SK-N-SH (cell line): ENCODE measurements around the gene CREBL2. TPM values are rescaled to one million over a fixed set of nuclear protein-coding genes. Genes with fewer than 3 reads are reported as not detected.

ENCODE experiments used
- CTCF ChIA-PET: fragments of 300-600, 350-600 bp; formaldehyde crosslinking; extraction: SDS; loops from one replicate; lab custom pipeline; 2021; lab: Yijun Ruan, JAX
- POLR2A ChIA-PET: fragments of 350-600 bp; sonication (Branson Sonifier 250); formaldehyde crosslinking; extraction: SDS; loops from one replicate; lab custom pipeline; 2020; ENCODE audit warnings: antibody characterized with exemption, inconsistent platforms; lab: Yijun Ruan, JAX
- DNase-seq: peaks from one replicate; pipeline ENCODE4 v3.0.0; 2012
- H2AFZ ChIP-seq: fragments of 200-600 bp; sonication (generic); 2 replicates; pipeline ENCODE4 v1.8.1; 2016; ENCODE audit warnings: antibody characterized with exemption, mild to moderate bottlenecking, low read depth
- H3F3A ChIP-seq: fragments of 200-600 bp; sonication (generic); replicated peaks from 2 replicates; pipeline ENCODE3; 2016; ENCODE audit warnings: antibody characterized with exemption, mild to moderate bottlenecking; ENCODE audit not compliant: insufficient read depth
- H3K27ac ChIP-seq, 2 experiments: fragments of 200-500 bp in 1 of 2; fragments of 200-600 bp in 1 of 2; sonication (Bioruptor generic) in 1 of 2; sonication (generic), shearing (Covaris generic) in 1 of 2; 2 replicates each; pipeline versions ENCODE4 v1.5.1 to v1.6.1; 2014 to 2016; ENCODE audit warnings: low read depth in 2 of 2, inconsistent platforms in 1 of 2, low read length in 1 of 2, mild to moderate bottlenecking in 1 of 2, mixed read lengths in 1 of 2
- H3K27me3 ChIP-seq: fragments of 200-600 bp; sonication (generic), shearing (Covaris generic); 2 replicates; pipeline ENCODE4 v1.6.1; 2016; ENCODE audit warnings: mixed run types; ENCODE audit not compliant: insufficient read depth
- H3K36me3 ChIP-seq, 2 experiments: fragments of 200-500 bp in 1 of 2; fragments of 200-600 bp in 1 of 2; sonication (Bioruptor generic) in 1 of 2; sonication (generic) in 1 of 2; replicated peaks in 1 of 2; 2 replicates each; pipeline versions ENCODE3 to v1.5.1; 2014 to 2016; ENCODE audit warnings: low read length in 1 of 2, mild to moderate bottlenecking in 1 of 2; ENCODE audit not compliant: insufficient read depth in 2 of 2, control insufficient read depth in 1 of 2
- H3K4me1 ChIP-seq, 2 experiments: fragments of 200-500 bp in 1 of 2; fragments of 200-600 bp in 1 of 2; sonication (Bioruptor generic) in 1 of 2; sonication (generic), shearing (Covaris generic) in 1 of 2; 2 replicates each; pipeline versions ENCODE4 v1.5.1 to v1.6.1; 2014 to 2016; ENCODE audit warnings: low read depth in 1 of 2, low read length in 1 of 2, mixed run types in 1 of 2; ENCODE audit not compliant: insufficient read depth in 2 of 2, control insufficient read depth in 1 of 2
- H3K4me2 ChIP-seq: fragments of 200-600 bp; sonication (generic), shearing (Covaris generic); 2 replicates; pipeline ENCODE4 v1.6.1; 2017; ENCODE audit warnings: mixed run types
- H3K4me3 ChIP-seq, 2 experiments: fragments of 200-500 bp in 1 of 2; fragments of 200-600 bp in 1 of 2; sonication (Bioruptor generic) in 1 of 2; sonication (generic), shearing (Covaris generic) in 1 of 2; 2 replicates each; pipeline versions ENCODE4 v1.5.1 to v1.8.1; 2014 to 2016; ENCODE audit warnings: low read depth in 2 of 2, inconsistent platforms in 1 of 2, low read length in 1 of 2, mild to moderate bottlenecking in 1 of 2, mixed read lengths in 1 of 2, moderate library complexity in 1 of 2
- H3K79me2 ChIP-seq: fragments of 200-600 bp; sonication (generic); 2 replicates; pipeline ENCODE4 v1.8.1; 2017; ENCODE audit warnings: mild to moderate bottlenecking; ENCODE audit not compliant: insufficient read depth
- H3K9ac ChIP-seq: fragments of 200-600 bp; sonication (generic); 2 replicates; pipeline ENCODE4 v1.6.1; 2017; ENCODE audit warnings: mixed run types
- H3K9me2 ChIP-seq: fragments of 200-600 bp; sonication (generic); 2 replicates; pipeline ENCODE4 v1.6.1; 2017; ENCODE audit warnings: mixed run types
- H3K9me3 ChIP-seq: fragments of 200-600 bp; sonication (generic); 2 replicates; pipeline ENCODE4 v1.6.1; 2017; ENCODE audit warnings: mixed run types, mild to moderate bottlenecking, moderate library complexity
- H4K20me1 ChIP-seq: fragments of 200-600 bp; sonication (generic); 2 replicates; pipeline ENCODE4 v1.6.1; 2017; ENCODE audit warnings: mild to moderate bottlenecking, mixed run types; ENCODE audit not compliant: insufficient read depth
- CHD2 ChIP-seq: fragments of 150-350 bp; IDR thresholded peaks from 2 replicates; pipeline ENCODE4 v1.6.1; 2018; ENCODE audit warnings: low read length; ENCODE audit not compliant: partially characterized antibody
- EP300 ChIP-seq, 2 experiments: IDR thresholded peaks; 2 replicates each; pipeline versions ENCODE4 v1.4.0 to v1.6.1; 2012; ENCODE audit warnings: borderline replicate concordance in 1 of 2, low read depth in 1 of 2, low read length in 1 of 2
- FOSL2 ChIP-seq: IDR thresholded peaks from 2 replicates; pipeline ENCODE4 v1.4.0; 2012; ENCODE audit warnings: low read depth, mild to moderate bottlenecking, moderate library complexity, borderline replicate concordance
- FOXJ3 ChIP-seq: sonication (generic); formaldehyde crosslinking; IDR thresholded peaks from 2 replicates; pipeline ENCODE4 v1.5.1; 2020; ENCODE audit warnings: mild to moderate bottlenecking, missing genetic modification reagents
- FOXM1 ChIP-seq: IDR thresholded peaks from 2 replicates; pipeline ENCODE4 v1.4.0; 2012; ENCODE audit warnings: low read depth, mild to moderate bottlenecking
- JUND ChIP-seq: IDR thresholded peaks from 2 replicates; pipeline ENCODE4 v1.4.0; 2012
- MEF2A ChIP-seq: IDR thresholded peaks from 2 replicates; pipeline ENCODE4 v1.4.0; 2012; ENCODE audit warnings: low read depth, borderline replicate concordance
- NFIC ChIP-seq: IDR thresholded peaks from 2 replicates; pipeline ENCODE4 v1.4.0; 2012; ENCODE audit warnings: borderline replicate concordance
- NRF1 ChIP-seq: IDR thresholded peaks from 2 replicates; pipeline ENCODE4 v1.6.1; 2012; ENCODE audit warnings: low read depth, mild to moderate bottlenecking, low read length
- POLR2AphosphoS5 ChIP-seq: IDR thresholded peaks from 2 replicates; pipeline ENCODE4 v1.6.1; 2012; ENCODE audit warnings: low read depth, low read length
- RFX5 ChIP-seq: IDR thresholded peaks from 2 replicates; pipeline ENCODE4 v1.6.1; 2012; ENCODE audit warnings: mild to moderate bottlenecking, improper control_type of control experiment, low read length
- SIN3A ChIP-seq: IDR thresholded peaks from 2 replicates; pipeline ENCODE4 v1.6.1; 2012; ENCODE audit warnings: low read depth, mild to moderate bottlenecking, low read length, moderate library complexity, borderline replicate concordance
- SMC3 ChIP-seq: IDR thresholded peaks from 2 replicates; pipeline ENCODE4 v1.6.1; 2012; ENCODE audit warnings: low read depth, low read length, improper control_type of control experiment
- TAF1 ChIP-seq: IDR thresholded peaks from 2 replicates; pipeline ENCODE4 v1.6.1; 2012; ENCODE audit warnings: low read depth, mild to moderate bottlenecking, low read length, moderate library complexity, borderline replicate concordance
- TEAD4 ChIP-seq: IDR thresholded peaks from 2 replicates; pipeline ENCODE4 v1.4.0; 2012; ENCODE audit warnings: mild to moderate bottlenecking, borderline replicate concordance; ENCODE audit not compliant: insufficient read depth
- YY1 ChIP-seq: IDR thresholded peaks from 2 replicates; pipeline ENCODE4 v1.4.0; 2012; ENCODE audit warnings: low read depth, mild to moderate bottlenecking
- WGBS: methylation state at CpG from one replicate; pipeline ENCODE4 v1.1.6; 2017; ENCODE audit warnings: low lambda C conversion rate; 5-methylcytosine and 5-hydroxymethylcytosine counted together
- polyA plus RNA-seq, 3 experiments: library from polyadenylated mRNA; depleted of rRNA; stranded (reverse); fragments of >200 nt; gene quantifications; 2 replicates each; pipeline ENCODE4 v1.2.3, GENCODE V29; 2012
- TF ChIP-seq, protein P1 (sequence below): IDR thresholded peaks from 2 replicates; pipeline ENCODE4 v1.4.0; 2012; ENCODE audit warnings: low read depth
- TF ChIP-seq, protein P2 (sequence below): fragments of 200-600 bp; sonication (generic); IDR thresholded peaks from 2 replicates; pipeline ENCODE4 v1.6.1; 2017; ENCODE audit warnings: antibody characterized with exemption, mild to moderate bottlenecking, moderate library complexity
- TF ChIP-seq, protein P3 (sequence below): fragments of 150-350 bp; IDR thresholded peaks from 2 replicates; pipeline ENCODE4 v1.6.1; 2016; ENCODE audit warnings: mild to moderate bottlenecking, low read depth, low read length
- TF ChIP-seq, protein P4 (sequence below): fragments of 150-350 bp; IDR thresholded peaks from 2 replicates; pipeline ENCODE4 v1.6.1; 2017; ENCODE audit warnings: antibody characterized with exemption, low read length, low read depth, borderline replicate concordance
- TF ChIP-seq, protein P5 (sequence below): IDR thresholded peaks from 2 replicates; pipeline ENCODE4 v1.4.0; 2012; ENCODE audit warnings: low read depth, borderline replicate concordance

Gene CREBL2
- polyA plus RNA-seq, 1 of the 3 experiments (the other 2 are of a cell fraction) = 12.6 TPM

DNA sequence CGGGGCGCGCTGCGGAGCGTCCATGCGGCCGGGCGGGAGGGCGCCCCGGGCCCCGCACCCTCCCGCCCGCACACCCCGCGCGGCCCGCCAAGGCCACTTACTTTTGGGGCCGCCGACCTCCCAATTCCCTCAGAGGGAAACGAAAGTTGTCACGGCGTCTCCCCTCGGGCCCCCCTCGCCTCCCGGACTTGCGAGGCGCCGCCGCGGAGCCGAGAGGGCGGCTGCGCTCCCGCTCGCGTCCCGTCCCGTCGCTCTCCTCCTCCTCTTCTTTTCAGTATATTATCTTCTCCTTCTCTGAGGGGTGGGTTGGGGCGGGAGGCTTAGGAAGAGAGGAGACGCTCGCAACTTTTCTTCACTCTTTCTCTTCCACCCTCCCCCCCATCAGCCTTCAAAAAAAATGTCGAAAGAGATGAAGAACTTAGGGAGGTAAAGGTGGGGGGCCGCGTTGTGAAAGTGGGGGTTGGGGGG, 49.6 kb upstream of the CREBL2 start (continued):
- TF ChIP-seq TAF1 (peak; percentile 28; the same call in 1 of the 2 replicates), CHD2 (no peak), YY1 (no peak), SIN3A (no peak)

DNA sequence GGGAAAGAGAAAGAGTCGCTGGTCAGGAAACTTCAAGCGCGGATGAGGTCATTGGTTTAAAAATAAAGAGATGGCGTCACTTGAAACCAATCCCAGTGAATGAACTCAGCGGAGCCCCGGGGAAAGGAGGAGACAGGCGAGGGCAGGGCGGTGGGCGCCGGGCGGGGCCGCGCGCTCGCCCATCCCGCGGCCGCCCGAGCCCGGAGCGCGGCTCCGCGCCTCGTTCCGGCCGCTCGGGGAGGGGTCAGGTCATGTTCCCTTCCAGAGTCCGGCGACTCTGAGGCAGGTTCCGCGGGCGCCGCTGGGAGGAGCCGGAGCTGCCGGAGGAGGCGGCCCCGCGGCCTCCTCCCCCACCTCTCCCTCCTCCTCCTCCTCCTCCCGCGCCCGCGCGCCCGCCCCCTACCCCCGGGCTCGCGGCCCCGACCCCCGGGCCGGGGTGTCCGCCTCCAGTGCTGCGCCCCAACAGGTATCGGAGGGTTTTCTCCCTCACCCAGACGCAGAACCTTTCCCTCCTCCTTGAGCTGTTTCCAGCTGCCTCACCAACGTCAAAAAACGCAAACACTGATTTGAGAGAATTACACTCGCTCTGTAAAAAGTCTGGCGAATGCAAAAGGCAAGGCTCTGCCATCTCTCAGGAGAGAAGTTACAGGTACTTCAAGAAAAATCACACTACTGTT, 49.0 kb upstream of the CREBL2 start, which contains the start of gene DUSP16:
Gene DUSP16 (minus strand): TSS at position 279 of the 677 bp plus-strand sequence. CDS start 41,765 bp downstream, outside the sequence.
- POLR2A ChIA-PET = interaction anchor here (0.6 to 1.2 kb wide), 3 partner anchors 56 to 163 kb away, joined by 3 read pairs; no protein-coding TSS in a partner anchor
- TF ChIP-seq, protein P1, sequence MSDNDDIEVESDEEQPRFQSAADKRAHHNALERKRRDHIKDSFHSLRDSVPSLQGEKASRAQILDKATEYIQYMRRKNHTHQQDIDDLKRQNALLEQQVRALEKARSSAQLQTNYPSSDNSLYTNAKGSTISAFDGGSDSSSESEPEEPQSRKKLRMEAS = no peak; the same call in 1 of the 2 replicates
- no peak for TF ChIP-seq NRF1
- TF ChIP-seq, protein P2, sequence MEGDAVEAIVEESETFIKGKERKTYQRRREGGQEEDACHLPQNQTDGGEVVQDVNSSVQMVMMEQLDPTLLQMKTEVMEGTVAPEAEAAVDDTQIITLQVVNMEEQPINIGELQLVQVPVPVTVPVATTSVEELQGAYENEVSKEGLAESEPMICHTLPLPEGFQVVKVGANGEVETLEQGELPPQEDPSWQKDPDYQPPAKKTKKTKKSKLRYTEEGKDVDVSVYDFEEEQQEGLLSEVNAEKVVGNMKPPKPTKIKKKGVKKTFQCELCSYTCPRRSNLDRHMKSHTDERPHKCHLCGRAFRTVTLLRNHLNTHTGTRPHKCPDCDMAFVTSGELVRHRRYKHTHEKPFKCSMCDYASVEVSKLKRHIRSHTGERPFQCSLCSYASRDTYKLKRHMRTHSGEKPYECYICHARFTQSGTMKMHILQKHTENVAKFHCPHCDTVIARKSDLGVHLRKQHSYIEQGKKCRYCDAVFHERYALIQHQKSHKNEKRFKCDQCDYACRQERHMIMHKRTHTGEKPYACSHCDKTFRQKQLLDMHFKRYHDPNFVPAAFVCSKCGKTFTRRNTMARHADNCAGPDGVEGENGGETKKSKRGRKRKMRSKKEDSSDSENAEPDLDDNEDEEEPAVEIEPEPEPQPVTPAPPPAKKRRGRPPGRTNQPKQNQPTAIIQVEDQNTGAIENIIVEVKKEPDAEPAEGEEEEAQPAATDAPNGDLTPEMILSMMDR = no peak; the same call in 1 of the 2 replicates
- TF ChIP-seq CHD2 = peak; percentile 15
- TF ChIP-seq SMC3 = peak; percentile 11; the same call in 1 of the 2 replicates
- TF ChIP-seq MEF2A = peak; percentile 95
- 0 out of 2 replicates have a peak, but pooled peaks have one; percentile 22 for TF ChIP-seq JUND
- TF ChIP-seq YY1 = no peak
- TF ChIP-seq, protein P3, sequence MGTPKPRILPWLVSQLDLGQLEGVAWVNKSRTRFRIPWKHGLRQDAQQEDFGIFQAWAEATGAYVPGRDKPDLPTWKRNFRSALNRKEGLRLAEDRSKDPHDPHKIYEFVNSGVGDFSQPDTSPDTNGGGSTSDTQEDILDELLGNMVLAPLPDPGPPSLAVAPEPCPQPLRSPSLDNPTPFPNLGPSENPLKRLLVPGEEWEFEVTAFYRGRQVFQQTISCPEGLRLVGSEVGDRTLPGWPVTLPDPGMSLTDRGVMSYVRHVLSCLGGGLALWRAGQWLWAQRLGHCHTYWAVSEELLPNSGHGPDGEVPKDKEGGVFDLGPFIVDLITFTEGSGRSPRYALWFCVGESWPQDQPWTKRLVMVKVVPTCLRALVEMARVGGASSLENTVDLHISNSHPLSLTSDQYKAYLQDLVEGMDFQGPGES = no peak
- no peak; the same call in 1 of the 2 replicates for TF ChIP-seq NFIC
- TF ChIP-seq RFX5 = no peak; the same call in 1 of the 2 replicates
- TF ChIP-seq SIN3A = no peak
- TF ChIP-seq POLR2AphosphoS5 = 0 out of 2 replicates have a peak, but pooled peaks have one; percentile 20
- TF ChIP-seq, protein P4, sequence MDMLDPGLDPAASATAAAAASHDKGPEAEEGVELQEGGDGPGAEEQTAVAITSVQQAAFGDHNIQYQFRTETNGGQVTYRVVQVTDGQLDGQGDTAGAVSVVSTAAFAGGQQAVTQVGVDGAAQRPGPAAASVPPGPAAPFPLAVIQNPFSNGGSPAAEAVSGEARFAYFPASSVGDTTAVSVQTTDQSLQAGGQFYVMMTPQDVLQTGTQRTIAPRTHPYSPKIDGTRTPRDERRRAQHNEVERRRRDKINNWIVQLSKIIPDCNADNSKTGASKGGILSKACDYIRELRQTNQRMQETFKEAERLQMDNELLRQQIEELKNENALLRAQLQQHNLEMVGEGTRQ = no peak
- TF ChIP-seq TEAD4 = 0 out of 2 replicates have a peak, but pooled peaks have one; percentile 13
- peak; percentile 63; the same call in 1 of the 2 replicates for TF ChIP-seq TAF1
- TF ChIP-seq FOXM1 = no peak
- no peak for TF ChIP-seq FOXJ3 (CRISPR knock-in tag)
- TF ChIP-seq EP300 (IDR thresholded peaks at IDR 0.05; ENCODE audit: borderline replicate concordance in 1 of 2, low read depth in 1 of 2, low read length in 1 of 2) = 0 out of 4 replicates have a peak, but pooled peaks of 1 of the 2 experiments have one; percentile 4
- TF ChIP-seq, protein P5, sequence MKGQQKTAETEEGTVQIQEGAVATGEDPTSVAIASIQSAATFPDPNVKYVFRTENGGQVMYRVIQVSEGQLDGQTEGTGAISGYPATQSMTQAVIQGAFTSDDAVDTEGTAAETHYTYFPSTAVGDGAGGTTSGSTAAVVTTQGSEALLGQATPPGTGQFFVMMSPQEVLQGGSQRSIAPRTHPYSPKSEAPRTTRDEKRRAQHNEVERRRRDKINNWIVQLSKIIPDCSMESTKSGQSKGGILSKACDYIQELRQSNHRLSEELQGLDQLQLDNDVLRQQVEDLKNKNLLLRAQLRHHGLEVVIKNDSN = no peak
- peak; percentile 8; the same call in 1 of the 2 replicates for TF ChIP-seq FOSL2

More for the DNA sequence above, 49.0 kb upstream of the CREBL2 start, which contains the start of gene DUSP16:
- H3K9me3 ChIP-seq = no peaks in the 10 kb centered on the region
- H3K4me2 ChIP-seq = peak within 1 kb of the TSS; percentile 88
- peaks cover 44% of the 10 kb centered on the region for H3K79me2 ChIP-seq
- H3K27ac ChIP-seq = peak within 1 kb of the TSS; percentile 94 to 96
- CTCF ChIA-PET = interaction anchor here (0.7 to 3.6 kb wide), 27 partner anchors 8 to 196 kb away, joined by 3 to 28 read pairs (median 4); no protein-coding TSS in a partner anchor
- peak within 1 kb of the TSS; percentile 98 for H3K9ac ChIP-seq
- H3K27me3 ChIP-seq = no peaks in the 10 kb centered on the region
- H3K36me3 ChIP-seq = peaks cover 0 to 2% of the 10 kb centered on the region in 2 experiments
- peak within 1 kb of the TSS; percentile 78 for H2AFZ ChIP-seq
- peaks cover 8 to 17% of the 10 kb centered on the region in 2 experiments; a peak in 3 of 4 replicates for H3K4me1 ChIP-seq
- H3K4me3 ChIP-seq = peak within 1 kb of the TSS; percentile 75 to 93
- 0% methylated on average over 19 of the region's 59 CpGs for WGBS
- no peaks in the 10 kb centered on the region for H3K9me2 ChIP-seq
- no peaks in the 10 kb centered on the region for H4K20me1 ChIP-seq
- DNase-seq = peak; percentile 95
- peaks cover 12% of the 10 kb centered on the region for H3F3A ChIP-seq
